A549 (cell line): ENCODE measurements around the gene FBXW9. TPM values are rescaled to one million over a fixed set of nuclear protein-coding genes. Genes with fewer than 3 reads are reported as not detected.

Experiments used
- ATAC-seq, 2 experiments: fragments of 200-7000 bp in 1 of 2; fragments of >200 bp in 1 of 2; cut with Nextera tagmentation in 1 of 2; cut with Tn5 transposase in 1 of 2; 3 replicates each; pipeline versions ENCODE4 v1.8.0 to v1.9.1; 2018 to 2020; ENCODE audit warnings: mild to moderate bottlenecking in 1 of 2, moderate library complexity in 1 of 2
- CTCF ChIA-PET: fragments of 300-600 bp; sonication (Branson Sonifier 250); formaldehyde crosslinking; extraction: SDS; loops from one replicate; lab custom pipeline; 2021; ENCODE audit warnings: antibody characterized with exemption, inconsistent platforms; lab: Yijun Ruan, JAX
- POLR2A ChIA-PET: fragments of 350-600 bp; formaldehyde crosslinking; extraction: SDS; loops from one replicate; lab custom pipeline; 2021; ENCODE audit warnings: antibody characterized with exemption, inconsistent platforms; lab: Yijun Ruan, JAX
- DNase-seq, 2 experiments: peaks; one replicate each; pipeline versions ENCODE4 v3.0.0 to v3.0.0-alpha.2; 2011 to 2016; ENCODE audit warnings: low read depth in 1 of 2, low spot score in 1 of 2
- FAIRE-seq: peaks from 2 replicates; lab custom pipeline; 2011; peaks lifted over from hg19 to GRCh38; lab: Jason Lieb, UNC
- H3K27ac ChIP-seq, 2 experiments: fragments of >200 bp; sonication (Bioruptor Twin); formaldehyde crosslinking; 3 replicates each; pipeline ENCODE4 v1.5.1; 2016 to 2017
- H3K4me1 ChIP-seq: fragments of >200 bp; sonication (Bioruptor Twin); formaldehyde crosslinking; 3 replicates; pipeline ENCODE4 v1.6.1; 2016
- H3K4me2 ChIP-seq: fragments of >200 bp; sonication (Bioruptor Twin); formaldehyde crosslinking; 3 replicates; pipeline ENCODE4 v1.6.1; 2016
- H3K4me3 ChIP-seq: fragments of >200 bp; sonication (Bioruptor Twin); formaldehyde crosslinking; 3 replicates; pipeline ENCODE4 v1.5.1; 2016
- H3K9me3 ChIP-seq: fragments of >200 bp; sonication (Bioruptor Twin); formaldehyde crosslinking; 3 replicates; pipeline ENCODE4 v1.6.1; 2016
- ATOH8 ChIP-seq: fragments of 250-450 bp; sonication (Bioruptor Pico); IDR thresholded peaks from 2 replicates; pipeline ENCODE4 v1.5.0; 2020; ENCODE audit warnings: low read depth, mild to moderate bottlenecking, moderate library complexity
- BCL3 ChIP-seq: fragments of >200 bp; sonication (Bioruptor Twin); formaldehyde crosslinking; IDR thresholded peaks from 3 replicates; pipeline ENCODE4 v1.6.1; 2016
- BHLHE40 ChIP-seq: IDR thresholded peaks from 2 replicates; pipeline ENCODE4 v1.6.1; 2012; ENCODE audit warnings: low read depth, low read length, inconsistent platforms
- CBX8 ChIP-seq: fragments of 200-600 bp; sonication (generic); IDR thresholded peaks from 2 replicates; pipeline ENCODE4 v1.6.1; 2016
- CHD2 ChIP-seq: fragments of 150-350 bp; IDR thresholded peaks from 2 replicates; pipeline ENCODE4 v1.6.1; 2014; ENCODE audit warnings: low read length; ENCODE audit not compliant: partially characterized antibody
- CHD4 ChIP-seq: fragments of 200-600 bp; sonication (generic); IDR thresholded peaks from 2 replicates; pipeline ENCODE4 v1.6.1; 2016; ENCODE audit warnings: antibody characterized with exemption, mild to moderate bottlenecking, borderline replicate concordance
- EHMT2 ChIP-seq: fragments of 200-600 bp; sonication (generic); IDR thresholded peaks from 2 replicates; pipeline ENCODE4 v1.6.1; 2016; ENCODE audit warnings: antibody characterized with exemption, low read depth, mild to moderate bottlenecking, moderate library complexity
- ELK1 ChIP-seq: fragments of 150-350 bp; IDR thresholded peaks from 2 replicates; pipeline ENCODE4 v1.6.1; 2014; ENCODE audit warnings: low read depth, mild to moderate bottlenecking, low read length
- ESRRA ChIP-seq: fragments of 150-350 bp; IDR thresholded peaks from 2 replicates; pipeline ENCODE4 v1.6.1; 2014; ENCODE audit warnings: mild to moderate bottlenecking, low read length, borderline replicate concordance
- FOSB ChIP-seq: fragments of 250-450 bp; sonication (Bioruptor Pico); IDR thresholded peaks from 2 replicates; pipeline ENCODE4 v1.5.0; 2020; ENCODE audit warnings: mild to moderate bottlenecking, moderate library complexity
- FOXS1 ChIP-seq: fragments of 250-450 bp; sonication (Bioruptor Pico); IDR thresholded peaks from 2 replicates; pipeline ENCODE4 v1.5.0; 2020; ENCODE audit warnings: mild to moderate bottlenecking, moderate library complexity
- HDAC2 ChIP-seq: fragments of 200-600 bp; sonication (generic); IDR thresholded peaks from 2 replicates; pipeline ENCODE4 v1.6.1; 2016
- HOXA7 ChIP-seq: fragments of 250-450 bp; sonication (Bioruptor Pico); IDR thresholded peaks from 2 replicates; pipeline ENCODE4 v1.5.0; 2020; ENCODE audit warnings: mild to moderate bottlenecking, moderate library complexity
- HOXB13 ChIP-seq: fragments of 250-450 bp; sonication (Bioruptor Pico); IDR thresholded peaks from 2 replicates; pipeline ENCODE4 v1.5.0; 2020; ENCODE audit warnings: low read depth, mild to moderate bottlenecking, moderate library complexity
- HOXB5 ChIP-seq: fragments of 250-450 bp; sonication (Bioruptor Pico); IDR thresholded peaks from 2 replicates; pipeline ENCODE4 v1.5.0; 2020; ENCODE audit warnings: mild to moderate bottlenecking, moderate library complexity
- JUN ChIP-seq, 2 experiments: fragments of >200 bp; sonication (Bioruptor Twin); formaldehyde crosslinking; IDR thresholded peaks; 2 replicates in 1 of 2; 3 replicates in 1 of 2; pipeline ENCODE4 v1.6.1; 2016 to 2017
- JUNB ChIP-seq: fragments of >200 bp; sonication (Bioruptor Twin); formaldehyde crosslinking; IDR thresholded peaks from 2 replicates; pipeline ENCODE4 v1.6.1; 2016
- KDM1A ChIP-seq: fragments of 200-600 bp; sonication (generic); IDR thresholded peaks from 2 replicates; pipeline ENCODE4 v1.6.1; 2016; ENCODE audit warnings: low read depth, mild to moderate bottlenecking
- MAFK ChIP-seq: fragments of 450-650 bp; IDR thresholded peaks from 2 replicates; pipeline ENCODE4 v1.6.1; 2014; ENCODE audit not compliant: partially characterized antibody
- MAZ ChIP-seq: fragments of 150-350 bp; IDR thresholded peaks from 2 replicates; pipeline ENCODE4 v1.6.1; 2014; ENCODE audit warnings: antibody characterized with exemption, low read depth, low read length, borderline replicate concordance
- MYC ChIP-seq: IDR thresholded peaks from 2 replicates; pipeline ENCODE4 v1.6.1; 2012; ENCODE audit warnings: mild to moderate bottlenecking, inconsistent platforms, low read length, improper control_type of control experiment, borderline replicate concordance
- PHF8 ChIP-seq: fragments of 200-600 bp; sonication (generic); IDR thresholded peaks from 2 replicates; pipeline ENCODE4 v1.6.1; 2016; ENCODE audit warnings: low read depth, mild to moderate bottlenecking, antibody characterized with exemption, moderate library complexity, borderline replicate concordance
- RARB ChIP-seq: fragments of 250-450 bp; sonication (Bioruptor Pico); IDR thresholded peaks from 2 replicates; pipeline ENCODE4 v1.8.0; 2021; ENCODE audit warnings: mild to moderate bottlenecking, moderate library complexity
- REST ChIP-seq: fragments of 200-600 bp; sonication (generic); IDR thresholded peaks from 2 replicates; pipeline ENCODE4 v1.6.1; 2016; ENCODE audit warnings: antibody characterized with exemption, mild to moderate bottlenecking, moderate library complexity
- SMC3 ChIP-seq: fragments of >200 bp; sonication (Bioruptor Twin); formaldehyde crosslinking; IDR thresholded peaks from 3 replicates; pipeline ENCODE4 v1.6.1; 2018; ENCODE audit warnings: inconsistent platforms
- SREBF2 ChIP-seq: fragments of 450-650 bp; IDR thresholded peaks from 2 replicates; pipeline ENCODE4 v1.6.1; 2014; ENCODE audit warnings: mild to moderate bottlenecking, moderate library complexity
- TFCP2L1 ChIP-seq: fragments of 250-450 bp; sonication (Bioruptor Pico); IDR thresholded peaks from 2 replicates; pipeline ENCODE4 v1.5.0; 2021; ENCODE audit warnings: mild to moderate bottlenecking
- TP53 ChIP-seq: fragments of 250-450 bp; sonication (Bioruptor Pico); IDR thresholded peaks from 2 replicates; pipeline ENCODE4 v1.5.0; 2021; ENCODE audit warnings: mild to moderate bottlenecking, moderate library complexity
- USF2 ChIP-seq: fragments of 450-650 bp; IDR thresholded peaks from 2 replicates; pipeline ENCODE4 v1.6.1; 2014; ENCODE audit warnings: antibody characterized with exemption
- ZFP36 ChIP-seq: fragments of 450-650 bp; IDR thresholded peaks from 2 replicates; pipeline ENCODE4 v1.6.1; 2014; ENCODE audit warnings: borderline replicate concordance; ENCODE audit not compliant: partially characterized antibody
- ZNF302 ChIP-seq: fragments of 250-450 bp; sonication (Bioruptor Pico); IDR thresholded peaks from 2 replicates; pipeline ENCODE4 v1.9.0; 2021; ENCODE audit warnings: inconsistent platforms, mild to moderate bottlenecking, moderate library complexity
- ZSCAN20 ChIP-seq: fragments of 250-450 bp; sonication (Bioruptor Pico); IDR thresholded peaks from 2 replicates; pipeline ENCODE4 v1.8.0; 2022; ENCODE audit warnings: mild to moderate bottlenecking, moderate library complexity
- WGBS: methylation state at CpG from one replicate; pipeline ENCODE4 v1.1.6; 2017; ENCODE audit errors: missing lambda C conversion rate; 5-methylcytosine and 5-hydroxymethylcytosine counted together
- polyA minus RNA-seq: library from RNA; depleted of rRNA, polyadenylated mRNA; stranded (reverse); fragments of >200 nt; gene quantifications from 2 replicates; pipeline ENCODE4 v1.2.3, GENCODE V29; 2011; rRNA and poly(A)+ RNA removed
- polyA plus RNA-seq, 4 experiments: library from polyadenylated mRNA; depleted of rRNA in 3 of 4; stranded (reverse); fragments of >200 nt; fragmentation: RNase III in 1 of 4; extraction: RNeasy Plus Mini Kit Qiagen cat#74134 plus additional on column Dnase treatment in 1 of 4; gene quantifications; 2 replicates in 3 of 4; 3 replicates in 1 of 4; pipeline ENCODE4 v1.2.3, GENCODE V29; 2011 to 2017

Gene FBXW9
- polyA plus RNA-seq (2011; rRNA removed) (5.7 and 6.9 TPM in 2 replicates), polyA plus RNA-seq (2017; fragmentation: RNase III; extraction: RNeasy Plus Mini Kit Qiagen cat#74134 plus additional on column Dnase treatment) (7.3 to 8.1 TPM (median 8.0 TPM) in 3 replicates), polyA minus RNA-seq (5.1 and 5.9 TPM in 2 replicates)
- polyA plus RNA-seq (2012; cell fraction: cytosol; rRNA removed), result 16.9 and 22.9 TPM in 2 replicates
- polyA plus RNA-seq (2012; cell fraction: nucleus; rRNA removed), result 38.1 and 46.2 TPM in 2 replicates

- ChIA-PET POLR2A (no interaction called here), CTCF (interaction anchor here (0.6 to 2.0 kb wide), 6 partner anchors 12 to 122 kb away, joined by 3 to 7 read pairs (median 4); no protein-coding TSS in a partner anchor)
- ATAC-seq (peak; percentile 83 to 89), FAIRE-seq (no peak), DNase-seq (peak; percentile 85 to 94)
- no peaks in the 10 kb centered on the region for H3K9me3 ChIP-seq
- WGBS, result 23% methylated on average over 19 of the region's 59 CpGs
- H3K4me2 ChIP-seq, result peak within 1 kb of the TSS; percentile 73
- peak within 1 kb of the TSS; percentile 75 to 91 for H3K27ac ChIP-seq
- peaks cover 5% of the 10 kb centered on the region; the same call in 1 of the 3 replicates for H3K4me1 ChIP-seq
- H3K4me3 ChIP-seq, result peak within 1 kb of the TSS; percentile 71
- TF ChIP-seq ZSCAN20 (CRISPR knock-in tag) (no peak), RARB (CRISPR knock-in tag) (no peak), SREBF2 (no peak), HOXB13 (CRISPR knock-in tag) (no peak), CHD2 (no peak), BCL3 (peak; percentile 72; the same call in 1 of the 3 replicates), ATOH8 (CRISPR knock-in tag) (no peak), ZFP36 (no peak), PHF8 (0 out of 2 replicates have a peak, but pooled peaks have one; percentile 27), ESRRA (no peak), ELK1 (0 out of 2 replicates have a peak, but pooled peaks have one; percentile 16), MYC (no peak), SMC3 (no peak), ZNF302 (CRISPR knock-in tag) (no peak), EHMT2 (no peak), HOXB5 (CRISPR knock-in tag) (no peak), MAFK (no peak), HDAC2 (0 out of 2 replicates have a peak, but pooled peaks have one; percentile 24), TFCP2L1 (CRISPR knock-in tag) (no peak), CHD4 (no peak), BHLHE40 (no peak), HOXA7 (CRISPR knock-in tag) (no peak), REST (no peak), FOXS1 (CRISPR knock-in tag) (no peak), JUNB (no peak), CBX8 (no peak), FOSB (CRISPR knock-in tag) (no peak), TP53 (CRISPR knock-in tag) (no peak), JUN (IDR thresholded peaks at IDR 0.05) (peak; percentile 49 to 82; a peak in 3 of 5 replicates), MAZ (no peak), USF2 (no peak), KDM1A (no peak)
Observed at GRCh38 chr19:12696366-12697335, at the start of gene FBXW9. Gene FBXW9, minus strand, starts transcription at chr19:12696631. Its CDS starts 50 bp downstream, at chr19:12696581.
